ENCODE results near the gene ARHGAP42.

Gene ARHGAP42

DNA sequence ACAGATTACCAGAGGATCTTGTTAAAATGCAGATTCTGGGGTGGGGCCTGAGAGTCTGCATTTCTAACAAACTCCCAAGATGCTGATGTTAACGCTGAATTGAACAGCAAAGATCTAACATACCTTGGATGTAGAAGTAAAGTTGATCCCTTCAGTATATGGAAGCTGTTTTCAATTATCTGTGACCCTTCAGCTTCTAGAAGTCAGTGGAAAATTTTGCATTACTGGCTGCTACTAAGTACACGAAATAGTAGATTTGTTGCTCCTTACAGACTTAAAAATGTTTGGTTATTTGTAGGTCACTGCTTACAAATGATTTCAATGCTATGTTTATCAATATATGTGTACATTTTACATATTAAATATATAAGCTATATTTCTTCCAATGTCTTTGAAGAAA, 107.4 kb downstream of the ARHGAP42 start:
- no peak for DNase-seq (ENCODE audit: low spot score)

DNA sequence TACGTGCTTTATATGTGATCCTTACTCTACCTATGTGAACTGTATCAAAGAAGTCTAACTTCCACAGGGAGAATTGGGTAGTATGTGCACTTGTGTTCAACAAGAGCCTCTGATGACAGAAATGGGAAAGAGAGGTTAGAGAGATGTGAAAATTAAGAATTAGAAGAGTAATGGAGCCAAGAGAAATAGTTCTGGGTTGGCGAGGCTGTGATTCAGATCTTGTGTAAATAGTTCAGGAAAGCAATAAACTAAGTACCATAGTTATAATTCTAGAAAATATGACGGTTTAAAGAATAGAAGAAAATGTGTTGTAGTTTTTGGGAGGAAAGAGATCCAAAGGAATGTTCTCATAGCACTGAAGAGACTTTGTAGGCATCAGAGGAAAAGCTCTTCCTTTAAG, 112.4 kb downstream of the ARHGAP42 start:
- DNase-seq (ENCODE audit: low spot score), result no peak

DNA sequence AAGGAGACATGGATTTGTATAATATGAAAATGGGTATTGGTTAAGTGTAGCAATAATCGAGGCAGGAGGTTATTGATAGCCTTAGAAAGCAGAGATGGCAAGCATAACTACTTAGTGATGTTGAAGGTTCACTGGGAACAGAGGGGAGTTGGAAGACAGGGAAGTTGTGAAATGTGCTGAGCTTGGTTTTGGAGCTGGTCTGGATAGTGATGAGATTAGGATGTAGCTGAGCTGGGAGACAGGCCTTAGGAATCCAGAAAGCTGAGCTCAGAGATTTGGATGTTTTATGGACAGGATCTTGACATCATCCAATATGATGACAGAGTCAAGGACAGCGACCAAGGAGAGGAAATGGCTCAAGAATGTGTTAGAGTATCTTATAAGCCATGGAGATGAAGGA, 113.1 kb downstream of the ARHGAP42 start:
- no peak for DNase-seq (ENCODE audit: low spot score)

DNA sequence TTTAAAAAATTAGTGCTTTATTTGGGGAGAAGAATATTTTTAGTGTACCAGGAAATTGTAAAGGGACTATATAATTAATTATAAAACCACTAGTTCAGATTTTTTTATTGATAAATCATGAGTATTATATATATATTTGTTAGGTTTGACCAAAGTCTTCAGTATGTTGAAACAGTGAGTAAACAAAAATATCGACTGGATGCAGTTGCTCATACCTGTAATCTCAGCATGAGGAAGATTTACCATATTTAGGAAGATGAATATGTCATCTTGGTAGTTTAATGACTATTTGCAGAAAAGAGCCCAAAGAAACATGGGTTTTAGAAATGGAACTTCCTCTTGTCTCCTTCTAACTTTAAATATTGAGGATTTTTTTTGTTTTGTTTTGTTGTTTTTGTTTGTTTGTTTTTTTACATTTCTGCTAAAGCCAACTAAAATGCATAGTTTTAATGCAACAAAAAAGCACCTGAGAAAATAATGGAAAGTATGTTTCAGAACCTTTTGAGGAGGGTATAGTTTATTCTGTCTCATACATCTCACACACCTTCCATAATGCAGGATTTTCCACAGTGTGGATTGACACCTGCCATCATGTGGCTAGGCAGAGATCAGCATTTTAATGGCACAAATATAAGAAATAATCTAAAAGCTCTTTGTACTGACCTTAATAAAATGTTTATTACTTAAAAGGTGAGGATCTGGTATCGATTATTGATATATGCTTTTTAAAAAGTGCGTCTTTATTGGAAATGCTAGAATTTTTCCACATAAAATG, 114.3 kb downstream of the ARHGAP42 start:
- no peak for DNase-seq (ENCODE audit: low spot score)

DNA sequence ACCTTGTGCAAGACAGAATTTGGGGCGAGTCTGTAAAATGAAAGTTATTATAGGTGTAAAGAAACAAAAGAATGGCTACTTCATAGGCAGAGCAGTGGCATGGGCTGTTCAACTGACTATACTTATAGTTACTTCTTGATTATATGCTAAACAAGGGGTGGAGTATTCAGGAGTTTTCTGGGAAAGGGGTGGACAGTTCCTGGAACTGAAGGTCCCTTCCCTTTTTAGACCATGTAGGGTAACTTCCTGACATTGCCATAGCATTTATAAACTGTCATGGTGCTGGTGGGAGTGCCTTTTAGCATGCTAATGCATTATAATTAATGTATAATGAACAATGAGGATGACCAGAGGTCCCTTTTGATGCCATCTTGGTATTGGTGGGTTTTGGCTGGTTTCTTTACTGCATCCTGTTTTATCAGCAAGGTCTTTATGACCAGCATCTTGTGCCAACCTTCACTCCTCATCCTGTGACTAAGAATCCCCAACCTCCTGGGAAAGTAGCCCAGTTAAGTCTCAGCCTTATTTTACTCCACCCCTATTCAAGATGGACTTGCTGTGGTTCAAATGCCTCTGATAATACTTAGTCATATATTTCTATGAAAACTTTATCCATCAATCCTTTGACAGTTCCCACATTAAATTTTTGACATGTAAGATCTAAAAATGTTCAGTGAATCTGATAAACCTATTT, 118.6 kb downstream of the ARHGAP42 start:
- DNase-seq (ENCODE audit: low spot score), result no peak

DNA sequence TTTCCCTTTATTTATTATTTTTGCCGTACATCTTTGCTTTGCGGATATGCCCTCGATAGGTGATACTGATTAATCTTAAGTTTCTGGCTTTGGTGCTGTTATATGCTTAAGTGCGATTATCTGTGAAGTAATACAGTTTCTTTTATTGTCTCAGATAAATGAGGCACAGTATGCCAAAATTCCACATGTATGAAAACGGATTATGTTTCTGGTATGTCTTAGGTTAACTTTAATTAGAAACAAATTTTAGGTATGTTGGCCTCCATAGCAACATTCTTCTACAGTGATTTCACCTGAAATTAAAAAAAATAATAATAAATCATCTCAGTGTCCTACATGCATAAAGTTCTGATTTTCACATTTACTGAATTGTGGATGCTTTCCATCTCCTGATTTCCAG, 119.2 kb downstream of the ARHGAP42 start:
- DNase-seq (ENCODE audit: low spot score), result no peak

DNA sequence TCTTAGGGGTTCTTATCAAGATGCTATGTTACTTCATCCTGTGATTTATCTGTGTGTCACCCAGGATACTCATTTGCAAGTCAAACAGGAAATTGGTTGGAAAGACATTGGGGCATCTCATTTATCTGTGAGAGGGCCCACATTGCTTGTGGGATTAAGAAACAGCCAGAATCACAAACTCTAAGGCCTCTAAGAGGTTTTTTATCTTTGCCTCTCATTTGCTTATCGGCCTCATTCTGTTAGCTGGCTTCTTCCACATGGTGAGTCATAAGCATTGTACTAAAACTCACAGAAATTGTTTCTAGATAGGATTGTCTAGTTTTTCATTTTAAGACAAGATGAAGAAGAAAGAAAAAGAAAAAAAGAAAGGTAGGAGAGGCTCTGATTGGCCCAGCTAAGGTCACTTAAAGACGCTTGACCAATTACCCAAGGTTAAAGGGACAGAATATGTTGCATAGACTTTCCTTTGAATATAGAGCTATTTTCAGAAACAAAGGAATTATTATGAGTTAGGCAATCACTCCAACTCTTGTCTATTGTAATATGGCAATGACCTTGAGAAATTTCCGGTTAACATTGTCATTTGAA, 121.9 kb downstream of the ARHGAP42 start:
- DNase-seq (ENCODE audit: low spot score), result no peak

DNA sequence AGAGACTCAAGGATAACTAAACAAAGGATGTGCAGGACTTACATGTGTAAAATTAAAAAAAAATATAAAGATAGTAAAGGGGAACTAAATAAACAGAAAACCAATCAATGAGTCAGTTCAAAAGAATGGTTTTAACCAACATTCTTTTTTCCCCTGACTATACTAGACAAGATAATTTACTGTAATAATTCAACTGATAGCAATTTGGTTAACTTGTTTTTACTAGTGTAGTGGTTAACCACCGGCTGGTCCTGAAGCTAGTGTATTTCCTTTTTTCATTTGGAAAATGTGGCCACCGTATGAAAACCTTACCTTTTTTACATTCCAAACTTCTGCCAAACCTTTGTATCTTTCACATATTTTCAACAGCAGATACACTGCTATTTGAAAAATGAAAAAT, 123.1 kb downstream of the ARHGAP42 start:
- no peak for DNase-seq (ENCODE audit: low spot score)

DNA sequence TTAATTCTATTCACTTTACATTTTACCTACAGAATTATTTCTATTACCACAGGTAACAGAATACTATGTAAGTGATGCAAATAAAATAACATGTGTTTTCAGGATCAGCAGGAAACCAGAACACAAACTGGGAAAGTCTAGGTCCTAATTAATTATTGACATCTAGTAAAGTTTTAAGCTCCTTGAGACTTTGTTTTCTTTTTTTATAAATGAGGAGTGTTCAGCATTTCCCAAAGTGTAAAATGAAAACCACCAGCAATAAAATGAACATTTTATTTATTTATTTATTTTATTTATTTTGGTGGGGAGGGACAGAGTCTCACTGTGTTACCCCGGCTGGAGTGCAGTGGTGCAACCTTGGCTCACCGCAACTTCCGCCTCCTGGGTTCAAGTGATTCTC, 123.6 kb downstream of the ARHGAP42 start:
- DNase-seq (ENCODE audit: low spot score), result no peak

DNA sequence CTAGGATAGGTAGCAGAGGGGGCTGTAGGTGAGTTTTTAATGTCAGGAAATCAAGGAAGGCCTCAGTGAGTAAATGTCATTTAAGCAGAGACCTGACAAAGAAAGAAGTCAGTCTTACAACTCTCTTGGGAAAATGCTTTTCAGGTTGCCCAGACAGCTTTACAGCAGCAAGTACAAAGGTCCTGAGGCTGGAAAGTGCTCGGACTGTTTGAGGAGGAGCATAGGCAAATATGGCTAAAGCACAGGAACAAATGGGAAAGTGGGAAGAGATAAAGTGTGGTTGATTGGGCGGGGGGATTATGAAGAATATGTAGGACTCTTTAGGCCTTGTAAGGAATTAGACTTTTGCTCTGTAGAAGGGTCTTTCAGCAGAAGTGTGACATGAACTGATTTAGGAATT, 125.4 kb downstream of the ARHGAP42 start:
- no peak for DNase-seq (ENCODE audit: low spot score)

DNA sequence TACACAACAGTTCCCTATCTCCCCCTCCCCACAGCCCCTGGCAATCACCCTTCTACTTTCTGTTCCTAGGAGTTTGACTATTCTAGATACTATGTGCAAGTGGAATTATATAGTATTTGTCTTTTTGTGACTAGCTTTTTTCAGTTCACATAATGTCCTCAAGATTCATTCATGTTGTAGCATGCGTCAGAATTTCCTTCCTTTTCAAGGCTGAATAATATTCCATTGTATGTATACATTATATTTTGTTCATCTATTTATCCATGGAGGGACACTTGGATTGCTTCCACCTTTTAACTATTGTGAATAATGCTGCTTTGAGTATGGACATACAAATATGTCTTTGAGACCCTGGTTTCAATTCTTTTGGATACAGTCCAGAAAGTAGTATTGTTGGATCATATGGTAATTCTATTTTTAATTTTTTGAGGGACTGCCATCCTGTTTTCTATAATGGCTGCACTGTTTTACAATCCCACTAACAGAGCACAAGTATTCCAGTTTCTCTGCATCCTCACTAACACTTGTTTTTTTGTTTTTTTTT, 128.8 kb downstream of the ARHGAP42 start:
- DNase-seq (ENCODE audit: low spot score), result no peak

DNA sequence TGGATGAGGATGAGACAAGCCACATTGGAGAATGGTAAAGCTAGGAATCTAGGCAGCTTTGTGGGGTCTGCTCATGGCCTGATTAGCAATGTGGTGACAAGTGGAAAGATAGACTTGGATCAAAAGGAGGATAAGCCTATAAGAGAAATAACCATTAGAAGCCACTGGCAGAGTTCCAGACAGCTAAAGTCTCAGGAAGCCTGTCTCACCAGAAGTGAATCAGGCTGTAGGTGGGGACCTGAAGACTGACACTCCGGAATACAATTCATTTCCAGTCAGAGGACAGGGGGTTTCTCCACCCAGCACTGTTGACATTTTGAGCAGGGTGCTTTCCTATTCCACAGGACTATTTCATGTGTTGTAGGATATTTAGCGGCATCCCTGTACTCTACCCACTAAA, 129.7 kb downstream of the ARHGAP42 start:
- peak; percentile 4 for DNase-seq (ENCODE audit: low spot score)

DNA sequence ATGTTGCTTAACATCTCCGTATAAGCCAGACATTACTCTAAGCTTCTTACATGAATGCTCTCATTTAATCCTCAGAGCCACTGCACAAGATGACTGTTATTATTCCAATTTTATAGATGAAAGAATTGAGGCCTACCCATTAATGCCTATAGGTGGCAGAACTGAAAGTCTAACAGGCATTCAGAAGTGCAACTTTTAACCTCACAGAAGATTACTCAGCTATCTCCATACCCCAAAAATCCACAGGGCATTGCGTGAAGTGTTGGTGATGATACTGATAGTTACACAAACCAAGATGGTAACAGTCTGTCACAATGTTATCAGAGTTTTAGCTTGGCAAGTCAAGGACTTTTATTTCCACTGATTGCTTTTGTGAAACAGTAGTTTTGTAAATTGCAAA, 130.5 kb downstream of the ARHGAP42 start:
- DNase-seq (ENCODE audit: low spot score), result no peak

DNA sequence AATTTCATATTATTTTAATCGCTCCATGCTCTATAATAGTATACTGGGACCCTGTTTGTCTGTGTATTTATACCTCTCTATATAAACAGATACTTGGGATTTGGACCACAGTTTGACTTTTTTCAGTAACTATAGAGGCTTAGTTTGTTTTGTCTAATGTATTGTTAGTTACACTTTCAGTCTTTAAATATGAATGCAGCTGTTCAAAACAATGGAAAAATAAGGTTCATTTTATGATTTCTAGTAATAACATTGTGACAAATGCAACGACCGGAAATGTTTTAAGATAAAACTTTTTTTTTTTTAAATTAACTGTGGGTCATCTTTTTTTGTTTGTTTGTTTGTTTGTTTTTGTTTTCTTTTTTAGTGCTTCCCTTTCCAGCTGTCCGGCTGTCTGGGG, 133.5 kb downstream of the ARHGAP42 start:
- no peak for DNase-seq (ENCODE audit: low spot score)

DNA sequence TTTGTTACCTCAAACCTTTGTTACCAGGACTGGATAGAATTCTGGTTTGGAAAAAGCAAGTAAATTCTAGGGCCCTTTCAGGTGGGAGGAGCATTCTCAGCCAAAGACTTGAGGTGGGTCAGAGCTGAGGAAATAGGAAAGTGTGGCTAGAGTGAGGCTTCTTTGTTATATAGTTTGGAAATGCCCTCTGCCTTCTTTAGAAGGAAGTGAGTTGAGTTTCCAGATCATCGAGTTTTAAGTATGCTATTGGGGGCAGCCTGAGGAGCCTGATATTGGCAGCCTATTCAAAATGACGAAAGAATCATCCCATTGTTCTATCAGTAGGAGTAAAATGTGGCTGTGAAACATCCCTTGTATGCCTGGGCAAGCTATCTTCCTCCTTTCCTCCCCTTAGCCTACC, 134.1 kb downstream of the ARHGAP42 start:
- DNase-seq (ENCODE audit: low spot score), result no peak

DNA sequence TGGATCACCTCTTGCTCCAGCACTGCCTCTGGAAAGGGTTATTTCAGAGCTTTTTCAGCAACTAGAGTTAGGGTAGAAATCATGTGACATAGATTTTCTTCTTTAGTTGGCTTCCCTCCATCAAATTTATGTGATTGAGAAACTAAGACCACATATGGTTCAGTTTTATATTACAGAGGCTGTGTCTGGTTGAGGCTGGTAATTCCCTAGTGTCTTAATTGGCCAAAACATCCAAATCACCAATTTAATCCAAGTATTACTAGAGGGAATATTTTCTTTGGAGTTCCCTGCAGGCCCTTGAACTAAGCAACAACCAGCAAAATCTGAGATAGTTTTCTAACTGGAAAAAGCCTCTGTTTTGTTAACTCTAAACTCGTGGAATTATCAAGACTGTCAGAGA, 136.3 kb downstream of the ARHGAP42 start:
- no peak for DNase-seq (ENCODE audit: low spot score)

DNA sequence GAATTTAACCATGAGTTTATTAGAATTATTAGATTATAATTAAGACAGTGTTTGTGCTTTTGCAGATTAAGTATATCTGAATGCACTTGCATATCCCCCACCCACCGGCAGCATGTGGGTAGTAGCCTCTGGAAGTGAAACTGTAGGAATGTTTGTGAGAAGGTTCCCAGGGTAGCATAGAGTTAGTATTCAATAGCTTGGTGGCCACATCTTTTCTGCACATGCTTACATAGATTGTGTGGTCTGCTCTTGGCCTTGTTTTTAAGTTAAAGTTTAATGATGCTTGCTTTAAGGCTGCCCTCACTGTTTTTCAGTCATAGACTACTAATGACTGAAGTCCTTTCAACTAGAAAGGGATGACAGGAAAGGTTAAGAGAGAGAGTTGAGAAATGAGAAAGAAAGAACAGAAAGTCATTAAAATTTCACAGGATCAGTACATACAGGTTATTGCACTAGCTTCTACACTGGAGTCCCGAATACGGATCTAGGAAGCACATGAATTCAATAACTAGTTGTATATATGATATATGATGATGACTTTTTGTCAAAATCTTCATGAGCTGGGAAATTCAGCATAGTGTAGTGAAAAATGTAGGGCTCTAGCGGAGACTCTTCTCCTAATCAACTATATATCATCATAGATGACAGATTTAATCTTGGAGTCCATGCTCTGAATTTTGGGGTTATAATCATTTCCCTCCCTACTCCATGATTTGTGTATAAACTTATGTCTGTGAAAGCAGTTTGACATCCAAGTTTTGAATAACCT, 137.1 kb downstream of the ARHGAP42 start:
- no peak for DNase-seq (ENCODE audit: low spot score)

DNA sequence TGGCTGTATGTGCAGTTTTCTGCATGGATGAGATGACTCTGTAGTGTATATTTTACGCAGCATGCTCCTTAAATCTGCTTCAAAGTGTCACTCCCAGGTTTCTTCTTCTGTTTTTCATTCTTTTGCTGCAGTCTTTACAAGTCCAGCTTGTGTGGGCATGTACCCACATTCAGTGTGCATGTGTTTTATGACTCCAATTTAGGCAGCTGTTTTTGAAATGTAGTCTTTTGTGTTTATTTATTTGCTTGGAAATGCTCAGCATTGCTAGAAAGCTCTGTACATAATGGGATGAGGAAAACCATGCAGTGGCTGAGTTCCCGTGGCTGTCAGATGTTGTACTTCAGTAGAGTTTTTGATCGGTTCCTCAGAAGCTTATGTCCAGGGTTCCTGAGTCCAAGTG, 138.5 kb downstream of the ARHGAP42 start:
- DNase-seq (ENCODE audit: low spot score), result no peak

DNA sequence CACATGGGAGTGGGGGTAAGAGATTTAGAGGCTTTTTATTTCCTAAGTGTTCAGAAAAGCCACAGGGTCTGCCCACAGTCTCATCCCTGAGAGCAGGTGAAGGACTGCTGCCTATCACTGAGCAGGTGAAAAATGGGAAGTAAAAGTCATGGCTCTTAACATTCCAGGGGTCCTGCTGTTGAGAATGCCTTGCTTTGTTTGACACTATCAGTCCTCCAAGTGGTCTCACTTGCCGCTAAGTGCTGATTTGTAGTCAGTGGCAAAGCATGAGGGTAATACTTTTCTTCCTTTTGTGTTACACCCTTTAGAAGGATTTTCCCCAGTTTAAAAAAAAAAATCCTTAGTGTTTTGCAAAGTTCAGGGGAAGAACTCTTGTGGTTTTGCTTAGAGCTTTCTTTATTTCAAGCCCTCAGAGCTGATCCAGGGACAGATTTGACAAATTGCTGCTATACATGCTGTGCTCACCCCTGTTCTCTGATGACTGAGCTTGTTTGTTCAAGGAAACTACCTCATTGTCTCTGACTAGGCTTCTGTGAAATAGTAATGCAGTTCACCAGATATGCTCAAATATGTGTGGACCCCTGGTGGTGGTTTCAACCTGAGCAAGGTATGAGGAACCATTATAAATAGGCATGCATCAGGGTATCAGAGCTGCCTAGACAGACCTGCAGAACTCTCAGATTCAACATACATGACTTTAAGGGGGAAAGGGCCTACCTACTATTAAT, 141.0 kb downstream of the ARHGAP42 start:
- peak; percentile 29 for DNase-seq (ENCODE audit: low spot score)

DNA sequence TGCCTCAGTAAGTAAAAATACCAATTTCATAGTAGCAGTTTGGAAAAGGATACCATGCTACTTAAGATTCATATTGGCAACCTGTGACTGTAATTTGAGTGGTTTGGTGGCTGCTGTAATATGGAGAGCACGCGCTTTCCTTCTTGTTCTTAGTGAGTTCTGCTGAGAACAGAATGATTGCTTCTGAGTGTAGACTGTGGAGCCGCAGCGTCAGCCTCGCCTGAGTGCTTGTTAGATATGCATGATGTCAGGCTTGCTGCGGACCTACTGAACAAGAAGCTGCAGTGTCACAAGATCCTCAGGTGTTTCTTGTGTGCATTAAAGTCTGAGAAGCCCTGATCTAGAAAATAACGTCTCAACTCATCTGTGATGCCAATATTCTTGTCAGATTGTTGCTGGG, 143.2 kb downstream of the ARHGAP42 start:
- DNase-seq (ENCODE audit: low spot score), result no peak
